Measurements from ENCODE around the gene HMGCS1.
"Not testable (repeated sequence)": the region's sequence is repeated elsewhere in the genome, so short reads cannot be mapped to it uniquely, and the experiment has no call there.

HMGCS1 gene

DNA sequence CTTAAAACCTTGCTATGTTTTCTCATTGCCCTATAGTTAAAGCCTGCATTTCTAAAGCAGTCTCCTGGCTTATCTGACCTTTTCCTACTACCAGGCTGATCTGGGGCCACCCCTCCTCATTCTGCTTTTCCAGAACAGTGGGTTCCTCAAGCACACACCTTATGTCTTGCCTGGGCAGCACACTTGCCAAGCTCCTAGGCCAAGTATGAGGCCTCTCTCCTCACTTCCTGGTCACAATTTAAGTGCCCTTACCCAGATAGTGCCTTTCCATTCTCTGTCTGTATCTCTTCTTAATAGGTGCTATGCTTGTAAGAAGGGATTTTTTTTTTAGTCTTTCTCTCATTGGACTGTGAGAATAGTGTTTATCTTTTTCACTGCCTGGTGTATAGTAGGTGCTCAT is 39.7 kb downstream of the HMGCS1 start:
- DNase-seq (ENCODE audit: low read depth) = no peak

DNA sequence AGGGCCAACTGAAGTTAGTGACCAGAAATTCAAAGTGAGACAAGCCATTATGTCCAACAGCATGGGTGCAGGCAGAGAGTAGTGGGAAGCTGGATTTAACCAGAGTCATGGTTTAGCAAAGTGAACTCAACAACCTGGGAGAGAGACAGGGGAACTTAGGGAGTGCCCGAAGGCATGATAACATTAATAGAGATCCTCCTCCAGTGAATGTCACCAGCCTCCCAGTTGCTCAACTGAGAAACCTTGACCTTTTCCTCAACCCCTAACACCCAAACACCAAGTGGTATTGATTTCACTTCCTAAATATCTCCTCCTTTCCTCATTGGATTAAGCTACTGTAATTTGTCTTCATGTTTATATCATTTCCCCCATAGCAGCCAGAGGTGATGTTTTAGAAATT is 42.6 kb downstream of the HMGCS1 start:
- DNase-seq (ENCODE audit: low read depth) = no peak

DNA sequence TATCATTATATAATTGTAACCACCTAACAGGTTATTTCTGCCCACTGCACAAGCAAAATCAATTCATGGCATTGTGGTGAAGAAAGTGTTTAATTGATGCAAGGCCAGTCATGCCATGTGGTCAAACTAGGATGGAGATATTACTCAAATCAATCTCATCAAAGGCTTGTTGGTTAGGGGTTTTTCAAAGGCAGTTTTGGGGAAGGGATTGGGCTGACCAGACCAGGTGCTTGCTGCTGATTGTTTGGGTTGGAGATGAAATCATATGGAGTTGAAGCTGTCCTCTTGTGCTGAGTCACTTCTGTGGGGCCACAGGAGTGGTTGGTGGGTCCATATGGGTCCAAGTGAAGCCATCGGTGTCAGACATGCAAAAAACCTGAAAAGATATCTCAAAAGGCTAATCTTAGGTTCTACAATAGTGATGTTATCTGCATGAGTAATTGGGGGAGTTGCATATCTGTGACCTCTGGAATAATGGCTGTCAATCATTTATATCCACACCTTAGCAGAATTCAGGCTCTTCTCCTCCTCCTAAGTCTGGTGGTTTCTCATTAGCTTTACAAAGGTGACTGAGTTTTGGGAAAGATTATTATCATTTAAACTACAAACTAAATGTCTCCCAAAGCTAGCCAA is 44.9 kb downstream of the HMGCS1 start:
- DNase-seq (ENCODE audit: low read depth) = no peak

DNA sequence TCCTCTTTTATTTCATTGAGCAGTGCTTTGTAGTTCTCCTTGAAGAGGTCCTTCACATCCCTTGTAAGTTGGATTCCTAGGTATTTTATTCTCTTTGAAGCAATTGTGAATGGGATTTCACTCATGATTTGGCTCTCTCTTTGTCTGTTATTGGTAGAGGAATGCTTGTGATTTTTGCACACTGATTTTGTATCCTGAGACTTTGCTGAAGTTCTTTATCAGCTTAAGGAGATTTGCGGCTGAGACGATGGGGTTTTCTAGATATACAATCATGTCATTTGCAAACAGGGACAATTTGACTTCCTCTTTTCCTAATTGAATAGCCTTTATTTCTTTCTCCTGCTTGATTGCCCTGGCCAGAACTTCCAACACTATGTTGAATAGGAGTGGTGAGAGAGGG is 50.9 kb downstream of the HMGCS1 start:
- DNase-seq (ENCODE audit: low read depth) = not testable (repeated sequence)

DNA sequence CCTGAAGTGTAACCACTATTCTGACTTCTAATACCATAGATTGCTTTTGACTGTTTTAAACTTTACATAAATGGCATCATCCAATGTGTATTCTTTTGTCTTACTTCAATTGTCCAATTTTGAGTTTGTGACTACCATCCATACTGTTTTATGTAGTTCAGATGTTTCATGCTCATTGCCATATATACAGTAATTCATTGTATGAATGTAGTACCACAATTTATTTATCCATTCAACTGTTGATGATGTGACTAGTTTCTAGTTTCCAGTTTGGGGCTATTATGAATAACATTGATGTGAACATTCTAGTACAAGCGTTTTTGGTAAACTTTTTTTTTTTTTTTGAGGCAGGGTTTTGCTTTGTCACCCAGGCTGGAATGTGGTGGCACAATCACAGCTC is 55.1 kb downstream of the HMGCS1 start:
- no peak for DNase-seq (ENCODE audit: low read depth)

DNA sequence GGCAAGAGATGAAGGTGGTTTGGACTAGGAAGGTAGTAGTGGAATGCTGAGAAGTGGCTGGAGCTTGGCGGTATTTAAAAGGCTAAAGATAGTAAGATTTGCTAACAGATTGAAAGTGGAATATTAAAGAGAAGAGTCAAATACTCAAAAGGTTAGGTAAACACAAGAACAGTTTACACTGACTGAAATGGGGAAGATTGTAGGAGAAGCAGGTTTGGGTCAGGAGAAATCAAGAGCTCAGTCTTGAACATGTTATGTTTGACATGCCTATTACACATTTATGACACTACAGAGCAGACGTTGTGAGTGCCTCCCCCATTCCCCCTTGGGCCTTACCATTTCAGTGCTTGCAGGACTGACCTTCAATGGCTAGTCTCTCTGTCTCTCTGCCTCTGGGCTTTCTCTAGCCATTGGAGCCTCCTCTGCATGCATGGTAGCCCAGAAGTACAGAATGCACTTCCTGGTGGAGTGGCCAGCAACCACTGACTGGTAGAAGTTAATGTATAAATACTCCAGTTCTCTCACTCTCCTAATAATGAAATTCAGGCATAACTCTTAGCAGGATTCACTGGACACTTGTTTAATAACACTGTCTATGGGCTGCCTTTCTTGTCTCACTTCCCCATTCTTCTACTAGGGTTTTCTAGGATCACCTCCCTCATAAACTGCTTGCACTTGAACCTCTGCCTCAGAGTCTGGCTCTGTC is 56.8 kb downstream of the HMGCS1 start:
- DNase-seq (ENCODE audit: low read depth) = no peak

DNA sequence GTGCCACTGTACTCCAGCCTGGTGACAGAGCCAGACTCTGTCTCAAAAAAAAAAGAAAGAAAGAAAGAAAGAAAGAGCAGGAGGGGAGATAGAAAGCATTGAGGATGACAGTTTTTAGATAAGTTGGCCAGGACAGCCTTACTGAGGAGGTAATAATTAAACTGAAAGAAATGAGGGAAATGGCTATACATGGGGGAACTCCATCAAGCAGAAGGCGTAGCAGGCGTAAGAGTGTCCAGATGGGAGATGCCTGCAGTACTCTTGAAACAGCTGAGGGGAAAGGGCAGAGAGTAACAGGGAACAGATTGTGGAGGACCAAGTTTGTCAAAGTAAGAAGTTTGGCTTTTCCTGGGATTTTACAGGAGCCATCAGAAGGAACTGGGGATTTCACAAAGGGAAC is 57.5 kb downstream of the HMGCS1 start:
- no peak for DNase-seq (ENCODE audit: low read depth)

DNA sequence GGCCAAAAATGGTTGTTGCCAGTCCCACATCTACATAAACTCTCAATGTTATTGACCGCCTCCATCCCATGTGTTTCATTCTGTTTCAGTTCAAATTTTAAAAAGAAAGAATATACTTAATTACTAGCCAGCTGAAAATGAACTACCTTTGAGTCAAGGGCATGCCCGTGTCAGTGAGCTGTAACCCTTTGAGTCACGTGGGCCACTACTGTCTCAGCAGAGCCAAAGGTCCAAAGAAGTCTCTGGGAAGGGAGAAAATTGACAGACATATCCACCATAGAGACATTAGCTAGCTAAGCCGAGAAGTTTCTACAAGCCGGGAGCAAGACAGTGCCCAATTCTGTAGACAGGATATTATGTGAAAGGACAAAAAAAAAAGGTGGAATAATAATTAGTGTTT is 61.5 kb downstream of the HMGCS1 start:
- no peak for DNase-seq (ENCODE audit: low read depth)

DNA sequence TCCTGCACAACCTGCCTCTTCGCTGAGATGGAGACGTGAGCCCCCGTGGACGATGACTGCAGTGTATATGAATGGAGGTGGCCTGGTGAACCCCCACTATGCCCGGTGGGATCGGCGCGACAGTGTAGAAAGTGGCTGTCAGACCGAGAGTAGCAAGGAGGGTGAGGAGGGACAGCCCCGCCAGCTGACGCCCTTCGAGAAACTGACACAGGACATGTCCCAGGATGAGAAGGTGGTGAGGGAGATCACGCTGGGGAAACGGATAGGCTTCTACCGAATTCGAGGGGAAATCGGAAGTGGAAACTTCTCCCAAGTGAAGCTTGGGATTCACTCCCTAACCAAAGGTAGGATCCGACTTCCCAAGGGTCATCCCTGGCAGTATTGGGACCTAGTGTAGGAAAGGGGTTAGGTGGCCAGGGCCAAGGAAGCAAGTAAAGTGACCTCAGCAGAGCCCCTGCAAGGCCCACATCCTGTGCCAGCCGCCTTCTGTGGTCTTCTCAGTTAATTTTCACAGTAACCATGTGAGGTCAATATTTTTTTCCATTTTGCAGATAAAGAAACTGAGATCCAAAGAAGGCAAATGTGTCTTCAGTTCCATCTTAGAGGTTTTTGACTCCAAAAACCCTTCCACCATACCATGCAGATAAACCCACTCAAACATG is 67.4 kb downstream of the HMGCS1 start:
- no peak for DNase-seq (ENCODE audit: low read depth)

DNA sequence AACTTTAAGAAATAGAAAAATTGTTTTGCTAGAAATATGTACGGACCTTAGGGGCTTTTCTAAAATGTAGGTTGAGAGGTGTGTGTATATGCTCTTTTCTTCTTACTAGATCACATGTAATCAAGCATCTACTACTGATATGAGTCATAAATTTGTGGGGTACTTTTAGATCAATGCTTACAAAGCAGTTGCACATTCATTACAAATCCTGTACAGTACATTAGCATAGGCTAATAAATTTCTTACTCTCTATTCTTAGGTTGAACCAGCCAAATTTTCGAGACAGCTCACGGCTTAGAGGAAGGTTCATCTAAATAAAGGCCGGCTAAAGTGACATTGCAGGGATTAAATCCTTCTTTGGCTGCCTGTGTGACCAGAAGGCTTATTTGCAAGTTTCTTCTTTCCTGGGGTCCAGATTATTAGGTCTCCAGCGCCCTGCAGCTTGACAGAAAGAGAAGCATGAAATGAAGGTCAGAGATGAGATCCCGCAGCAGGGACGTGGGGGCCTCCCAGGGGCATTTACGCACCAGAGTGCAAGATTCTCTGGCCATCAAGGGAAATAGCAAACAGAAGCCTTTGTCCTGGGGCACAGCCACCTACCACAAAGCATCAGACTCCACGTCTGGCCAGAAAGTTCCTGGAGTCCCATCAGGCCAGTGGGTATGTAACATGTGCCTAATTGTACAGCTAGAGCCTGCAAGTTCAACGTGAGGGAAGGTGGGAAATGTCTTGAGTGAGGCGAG is 68.2 kb downstream of the HMGCS1 start:
- no peak for DNase-seq (ENCODE audit: low read depth)

DNA sequence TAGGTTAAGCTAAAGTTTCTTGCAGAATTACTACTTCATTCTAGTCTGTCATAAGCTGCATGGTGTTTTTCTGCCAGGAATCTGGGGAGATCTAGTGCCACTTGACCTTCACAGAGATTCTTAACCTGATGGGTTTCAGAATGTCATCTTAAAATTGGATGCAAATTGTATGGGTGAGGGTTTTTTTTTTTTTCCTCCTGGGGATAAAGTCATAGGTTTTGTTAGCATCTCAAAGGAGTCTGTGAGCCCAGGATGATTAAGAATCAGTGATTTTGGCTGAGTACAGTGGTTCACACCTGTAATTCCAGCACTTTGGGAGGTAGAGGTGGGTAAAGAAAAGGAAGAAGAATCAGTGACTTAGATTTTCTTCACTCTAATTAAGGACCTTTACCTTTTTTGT is 69.9 kb downstream of the HMGCS1 start:
- no peak for DNase-seq (ENCODE audit: low read depth)

DNA sequence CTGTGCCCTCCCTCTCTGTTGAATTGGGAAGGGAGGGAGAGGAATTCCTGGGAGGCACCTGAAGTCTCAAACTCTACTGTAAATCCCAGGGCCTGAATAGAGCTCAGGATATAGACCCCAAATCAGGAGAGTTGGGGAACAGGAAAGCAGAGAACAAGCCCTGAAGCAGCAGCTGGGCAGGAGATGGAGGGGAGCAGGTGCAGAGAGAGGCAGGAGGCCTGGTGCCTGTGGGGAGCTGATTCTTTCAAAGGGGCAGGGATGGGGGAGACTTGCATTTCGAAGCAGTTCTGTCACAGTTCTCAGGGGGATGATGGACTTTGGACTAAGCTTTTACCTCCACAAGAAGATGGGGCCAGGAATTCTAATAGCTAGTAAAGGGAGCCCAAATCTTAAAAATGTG is 71.0 kb downstream of the HMGCS1 start:
- DNase-seq (ENCODE audit: low read depth) = no peak

All from HS-5 (cell line).